HG02571 (cell line): ENCODE results near the gene PHGDH.

Experiments
- ATAC-seq: cut with Tn5 transposase; IDR thresholded peaks from one replicate; pipeline ENCODE4 v1.9.1; 2021; ENCODE audit warnings: mild to moderate bottlenecking, moderate library complexity; ENCODE audit not compliant: unreplicated experiment

The PHGDH gene

GRCh38 chr1:119752592-119752991 lies 40.9 kb downstream of the PHGDH start:
- ATAC-seq = no peak

DNA sequence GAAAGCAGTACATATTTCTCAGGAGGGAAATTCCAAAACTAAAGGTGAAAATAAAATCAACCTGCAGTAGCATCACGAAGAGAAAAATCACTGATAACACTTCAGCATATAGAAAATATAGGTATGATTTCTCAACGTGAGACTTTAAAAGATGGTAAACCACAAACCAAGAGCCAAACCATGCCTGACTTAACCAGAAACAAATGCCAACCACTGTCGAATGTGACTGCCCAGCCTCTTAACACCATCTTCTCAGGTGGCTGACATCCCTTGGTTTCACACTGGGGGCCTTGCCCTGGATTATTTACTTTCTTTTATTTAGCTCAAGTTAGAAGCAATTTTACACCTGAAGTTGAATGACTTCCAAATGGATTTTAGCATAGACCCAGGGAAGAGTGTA lies 46.9 kb downstream of the PHGDH start:
- ATAC-seq = no peak

DNA sequence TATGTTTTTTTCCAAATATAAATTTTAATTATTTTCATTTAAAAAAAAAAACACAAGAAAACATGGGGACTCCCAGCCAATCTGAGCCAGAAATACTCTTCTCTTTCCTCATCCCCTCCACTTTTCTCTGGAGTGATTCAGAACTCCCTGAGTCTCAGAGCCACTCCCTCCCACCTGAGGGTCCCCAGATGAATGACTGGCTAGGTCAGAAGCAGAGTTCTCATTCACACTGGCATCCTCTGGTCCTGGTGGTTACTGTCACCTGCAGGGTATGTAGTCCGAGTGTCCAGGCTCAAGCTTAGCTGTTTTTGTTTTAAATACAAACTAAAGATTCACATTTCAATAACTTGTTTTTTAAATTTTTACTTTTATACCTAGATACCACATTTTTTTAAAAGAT lies 50.7 kb downstream of the PHGDH start:
- no peak for ATAC-seq

DNA sequence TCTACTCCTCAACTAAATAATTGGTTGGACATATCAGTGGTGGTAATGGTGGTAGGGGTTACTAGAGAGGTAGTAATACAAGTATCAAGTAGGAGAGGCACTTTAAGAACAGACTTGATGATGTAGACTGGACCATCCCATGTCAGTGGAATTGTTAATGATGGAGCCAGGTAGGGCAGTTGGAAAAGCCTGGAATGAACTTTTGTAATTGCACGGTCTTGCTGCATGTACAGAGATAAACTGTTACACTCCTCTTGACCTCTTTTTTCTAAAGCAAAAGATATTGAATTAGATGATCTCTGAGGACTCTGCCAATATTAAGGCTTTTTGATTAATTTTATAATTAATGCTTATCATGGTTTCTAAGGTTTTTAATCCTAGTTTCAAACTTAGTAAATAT lies 51.2 kb downstream of the PHGDH start:
- no peak for ATAC-seq

DNA sequence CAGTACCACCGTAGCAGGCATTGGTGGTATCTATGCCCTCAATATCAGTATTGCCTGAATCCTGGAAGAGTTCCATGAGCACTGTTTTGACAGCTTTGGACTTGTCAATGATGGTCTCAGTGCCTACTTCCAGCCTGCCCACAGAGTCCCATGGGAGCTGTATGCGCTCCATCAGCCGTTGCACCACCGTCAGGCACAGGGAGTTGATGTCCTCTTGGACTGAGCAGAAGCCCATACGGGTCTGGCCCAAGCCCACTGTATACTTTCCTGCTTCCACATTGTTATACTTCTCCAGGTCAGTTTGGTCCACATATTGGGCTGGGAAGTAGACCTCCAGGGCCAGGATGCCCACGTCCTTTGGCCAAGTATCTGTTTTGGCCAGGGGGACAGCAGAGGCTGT lies 52.5 kb downstream of the PHGDH start:
- no peak for ATAC-seq

- no peak for ATAC-seq
Measured at GRCh38 chr1:119766374-119766794, 54.6 kb downstream of the PHGDH start.

GRCh38 chr1:119767486-119767885 lies 55.8 kb downstream of the PHGDH start:
- ATAC-seq = no peak

GRCh38 chr1:119768778-119769177 lies 57.0 kb downstream of the PHGDH start, which contains the start of gene HMGCS2:
TSS of gene HMGCS2 (minus strand) at chr1:119768905. CDS start at chr1:119768844, 61 bp downstream.
- ATAC-seq = no peak

DNA sequence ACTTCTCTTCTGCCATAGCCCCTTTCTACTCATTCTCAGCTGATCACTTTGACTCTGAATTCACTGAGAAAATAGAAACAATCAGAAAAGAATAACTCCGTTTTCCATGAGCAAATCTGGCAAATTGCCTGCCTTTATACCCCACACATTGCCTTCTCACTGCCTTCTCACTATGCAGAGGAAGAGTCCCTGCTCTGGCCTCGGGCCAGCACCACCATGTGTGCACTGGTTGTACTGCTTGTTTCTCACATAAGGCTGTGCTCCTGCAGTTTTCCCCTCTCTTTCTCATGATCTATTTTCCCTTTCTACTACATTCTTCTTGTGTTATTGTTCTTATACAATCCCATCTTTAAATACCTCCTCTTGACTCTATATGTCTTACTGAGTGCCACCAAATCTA lies 59.3 kb downstream of the PHGDH start:
- no peak for ATAC-seq

DNA sequence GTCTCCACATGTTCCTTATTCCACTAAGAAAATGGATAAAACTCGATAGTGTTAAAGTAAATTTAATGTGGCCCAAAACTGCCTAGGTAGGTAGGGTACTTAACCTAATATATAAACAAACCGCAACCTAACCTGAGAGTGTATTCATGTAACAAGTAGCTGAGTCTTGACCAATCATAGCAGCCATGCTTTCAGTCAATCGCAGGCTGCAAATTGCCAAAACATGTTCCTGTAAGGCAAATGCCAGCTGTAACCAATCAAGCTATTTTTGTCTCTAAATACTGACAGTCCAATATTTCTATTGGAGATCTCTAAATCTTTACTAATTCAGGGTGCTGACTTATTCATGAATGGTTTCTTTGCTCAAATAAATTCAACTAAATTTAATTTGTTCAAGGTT lies 60.0 kb downstream of the PHGDH start:
- no peak for ATAC-seq

DNA sequence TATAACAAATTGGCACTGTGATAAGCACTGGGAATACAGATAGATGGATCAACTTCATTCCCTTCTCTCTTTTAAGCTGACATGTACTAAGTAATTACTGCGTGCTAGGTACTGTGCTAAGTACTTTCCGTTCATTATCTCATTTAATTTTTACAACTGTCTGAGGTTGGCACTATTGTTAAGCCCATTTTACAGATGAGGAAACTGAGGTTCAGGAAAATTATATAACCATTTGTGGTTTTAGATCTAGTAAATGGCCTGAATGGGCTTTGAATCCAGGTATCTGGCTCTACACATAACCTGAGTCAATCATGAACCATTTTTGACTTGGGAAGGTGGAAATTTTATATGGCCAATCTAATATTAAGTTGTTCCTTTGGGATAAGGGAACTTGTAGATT lies 60.6 kb downstream of the PHGDH start:
- no peak for ATAC-seq

- no peak for ATAC-seq
Measured at GRCh38 chr1:119773711-119774241, 62.0 kb downstream of the PHGDH start.

DNA sequence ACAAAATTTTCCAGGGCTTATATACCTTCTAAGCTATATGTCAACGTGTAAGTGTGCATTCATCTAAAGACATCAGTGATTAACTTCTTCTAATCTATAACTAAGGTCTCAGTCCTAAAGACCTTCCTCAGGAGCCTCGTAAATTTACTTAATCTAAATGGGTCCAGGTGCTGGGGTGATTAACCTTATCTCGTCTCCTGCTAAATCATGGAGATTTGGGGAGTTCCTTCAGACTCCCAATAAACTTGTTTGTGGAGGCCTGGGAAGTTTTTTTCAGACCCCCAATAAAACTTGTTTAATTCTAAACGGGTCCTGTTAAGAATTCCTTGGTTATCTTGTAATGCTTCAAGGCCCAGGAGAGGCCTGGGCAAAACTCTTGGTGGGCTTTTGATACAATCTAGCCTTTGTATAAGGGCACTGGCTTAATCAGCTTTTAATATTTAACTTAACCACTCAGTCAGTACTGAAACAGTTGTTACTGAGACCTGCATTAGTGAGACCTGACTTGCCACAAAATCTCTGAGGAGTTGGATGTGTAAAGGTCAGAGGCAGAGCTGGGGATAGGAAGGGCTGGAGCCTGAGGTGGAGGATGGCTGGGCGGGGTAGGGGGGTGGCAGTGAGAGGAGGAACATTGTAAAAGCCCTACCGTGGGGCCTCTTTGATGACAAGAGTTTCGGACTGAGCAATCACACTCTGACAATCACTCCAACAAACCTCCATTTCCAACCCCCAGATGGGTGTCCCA lies 63.2 kb downstream of the PHGDH start:
- ATAC-seq = no peak

DNA sequence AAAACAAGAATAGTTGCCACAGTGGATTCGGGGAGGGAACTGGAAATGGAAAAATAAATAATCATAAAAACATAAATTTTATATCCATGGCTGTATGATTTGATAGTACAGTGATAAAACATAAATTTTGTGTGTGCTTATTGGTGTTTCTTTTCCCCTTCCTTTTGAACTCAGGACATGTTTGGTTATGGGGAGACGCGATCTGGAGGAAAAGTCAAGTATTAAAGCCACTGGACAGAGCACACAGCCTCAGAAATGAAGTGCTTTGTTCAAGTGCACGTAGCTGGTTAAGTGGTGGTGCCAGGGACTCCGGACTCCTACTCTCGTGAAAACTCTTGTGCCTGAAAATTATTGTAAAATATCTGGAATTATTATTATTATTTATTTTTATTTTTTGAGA lies 66.6 kb downstream of the PHGDH start:
- no peak for ATAC-seq

DNA sequence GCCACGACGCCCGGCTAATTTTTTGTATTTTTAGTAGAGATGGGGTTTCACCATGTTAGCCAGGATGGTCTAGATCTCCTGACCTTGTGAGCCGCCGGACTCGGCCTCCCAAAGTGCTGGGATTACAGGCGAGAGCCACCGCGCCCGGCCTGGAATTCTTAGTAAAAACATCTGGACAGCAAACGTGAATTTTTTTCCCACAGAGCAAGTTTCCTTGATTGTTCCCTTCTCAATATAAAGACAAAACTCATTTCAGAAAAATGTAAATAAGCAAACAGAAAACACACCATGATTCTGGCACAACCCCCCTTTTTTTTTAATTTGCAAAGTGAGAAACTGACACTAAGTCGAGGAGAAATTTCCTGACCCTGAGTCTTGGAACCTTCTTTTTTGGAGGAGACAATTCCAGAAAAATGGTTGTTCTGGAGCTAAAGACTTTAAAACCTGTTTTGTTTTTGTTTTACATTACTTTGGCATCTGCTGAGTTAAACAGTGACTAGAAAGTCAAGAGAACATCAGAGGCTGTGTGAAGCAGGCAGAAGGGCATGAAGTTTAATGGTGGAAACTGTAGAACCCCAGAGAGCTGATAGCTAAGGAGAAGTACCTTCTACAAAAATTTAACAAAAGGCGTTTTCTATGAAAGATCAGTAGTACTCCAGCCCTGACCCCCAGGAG lies 67.3 kb downstream of the PHGDH start:
- ATAC-seq = no peak

GRCh38 chr1:119779869-119780356 lies 68.2 kb downstream of the PHGDH start:
- ATAC-seq = no peak

DNA sequence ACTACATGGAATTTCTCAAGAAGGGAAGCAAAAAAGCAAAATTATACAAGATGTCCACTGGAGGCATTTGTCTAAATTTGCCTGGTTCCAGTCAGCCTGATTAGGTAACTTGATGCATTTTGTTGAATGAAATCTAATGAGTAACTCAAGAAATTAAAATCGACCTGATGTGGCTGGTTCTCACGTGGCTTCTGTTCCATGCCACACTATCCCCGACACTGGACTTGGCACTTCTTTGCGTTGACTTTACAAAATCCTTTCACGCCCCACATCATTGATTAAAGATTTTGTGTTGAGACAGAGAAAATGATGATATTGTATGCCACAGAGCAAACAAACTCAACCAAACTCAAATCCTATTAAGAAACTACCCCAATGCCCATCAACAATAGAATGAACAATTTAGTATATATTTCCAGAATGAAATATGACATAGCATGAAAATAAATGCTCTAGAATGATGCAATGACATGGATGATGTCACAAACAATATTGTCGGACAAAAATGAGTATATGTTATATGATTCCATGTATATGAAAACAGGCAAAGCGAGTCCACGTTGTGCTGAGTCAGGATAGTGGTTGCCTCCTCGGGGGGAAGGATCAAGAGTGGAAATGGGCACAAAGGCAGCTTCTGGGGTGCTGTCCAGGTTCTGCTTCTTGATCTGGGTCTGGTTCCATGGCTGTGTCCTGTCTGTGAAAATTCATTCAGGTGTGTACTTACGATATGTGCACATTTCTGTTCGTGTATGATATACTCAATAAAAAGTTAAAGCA lies 69.9 kb downstream of the PHGDH start:
- ATAC-seq = no peak

- ATAC-seq = no peak
Measured at GRCh38 chr1:119782631-119783325, 71.0 kb downstream of the PHGDH start.

DNA sequence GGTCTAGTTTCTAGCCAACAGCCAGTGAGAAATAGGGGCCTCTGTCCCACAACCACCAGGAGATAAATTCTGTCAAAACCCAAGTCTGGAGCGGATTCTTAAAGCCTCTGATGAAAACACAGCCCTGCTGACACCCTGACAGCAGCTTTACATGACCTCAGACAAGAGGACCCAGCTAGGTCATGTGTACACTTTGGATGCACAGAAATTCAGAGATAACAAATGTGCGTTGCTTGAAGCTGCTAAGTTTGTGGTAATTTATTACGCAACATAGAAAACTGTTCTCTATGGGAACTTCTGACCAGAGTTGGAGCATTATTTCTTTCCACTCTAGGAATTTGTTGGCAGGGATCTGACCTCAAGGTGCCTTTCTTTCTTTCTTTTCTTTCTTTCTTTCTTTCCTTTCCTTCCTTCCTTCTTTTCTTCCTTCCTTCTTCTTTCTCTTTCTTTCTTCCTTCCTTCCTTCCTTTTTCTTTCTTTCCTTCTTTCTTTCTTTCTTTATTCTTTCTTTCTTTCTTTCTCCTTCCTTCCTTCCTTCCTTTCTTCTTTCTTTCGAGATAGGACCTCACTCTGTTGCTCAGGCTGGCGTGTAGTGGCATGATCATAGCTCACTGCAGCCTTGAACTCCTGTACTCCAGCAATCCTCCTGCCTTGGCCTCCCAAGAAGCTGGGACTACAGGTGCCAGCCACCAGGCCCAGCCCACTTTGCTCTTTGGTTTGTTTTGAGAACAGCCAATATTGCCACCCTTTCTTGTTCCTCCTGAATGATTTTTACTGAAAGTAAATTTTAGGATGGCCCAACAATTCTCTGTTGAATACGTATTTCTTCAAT lies 71.8 kb downstream of the PHGDH start:
- ATAC-seq = no peak
